Right atrium auricular region (tissue), 2 donors: Measurements from ENCODE around the gene PGM5. TPM values are rescaled to one million over a fixed set of nuclear protein-coding genes. Genes with fewer than 3 reads are reported as not detected.

Experiments used
- DNase-seq: peaks from one replicate; pipeline ENCODE4 v3.0.0-alpha.2; 2019; ENCODE audit warnings: low spot score
- H3K27ac ChIP-seq, 2 donors: fragments of 200-600 bp; sonication (generic); 1 replicate in 1 of 2; 2 replicates in 1 of 2; pipeline ENCODE4 v1.5.1; 2016 to 2019
- H3K27me3 ChIP-seq, 2 donors: fragments of 200-600 bp; sonication (generic); one replicate each; pipeline versions ENCODE4 v1.5.1 to v1.6.0; 2017 to 2019
- H3K36me3 ChIP-seq: fragments of 200-600 bp; sonication (generic); one replicate; pipeline ENCODE4 v1.5.1; 2016
- H3K4me1 ChIP-seq, 2 donors: fragments of 200-600 bp; sonication (generic); one replicate each; pipeline versions ENCODE4 v1.5.1 to v1.6.0; 2017 to 2019
- H3K4me3 ChIP-seq, 2 donors: fragments of 200-600 bp; sonication (generic); 1 replicate in 1 of 2; 2 replicates in 1 of 2; pipeline ENCODE4 v1.5.1; 2017 to 2019; ENCODE audit warnings: mild to moderate bottlenecking in 1 of 2, moderate library complexity in 1 of 2
- H3K9me3 ChIP-seq, 2 donors: fragments of 200-600 bp; sonication (generic); one replicate each; pipeline ENCODE4 v1.5.1; 2019
- CTCF ChIP-seq, 2 donors: fragments of 200-600 bp; sonication (generic); IDR thresholded peaks; one replicate each; pipeline ENCODE4 v1.5.1; 2019; ENCODE audit warnings: antibody characterized with exemption in 2 of 2
- total RNA-seq, 2 donors: library from RNA; depleted of rRNA; stranded (reverse); fragments of >200 nt; gene quantifications; one replicate each; pipeline ENCODE4 v1.1.0, GENCODE V29; 2016

The PGM5 gene
- total RNA-seq, 2 donors from 2014 or later: 274 to 281 TPM

- Histone ChIP-seq H3K9me3 (no peaks in the 10 kb centered on the region), H3K36me3 (peaks cover 50% of the 10 kb centered on the region), H3K4me1 (peaks cover 0 to 66% of the 10 kb centered on the region in 2 donors), H3K27me3 (no peaks in the 10 kb centered on the region), H3K4me3 (no peak overlapping the region), H3K27ac (peak overlapping the region; percentile 74 to 92)
- DNase-seq: no peak
- no peak for TF ChIP-seq CTCF (IDR thresholded peaks at IDR 0.05)
Observed at GRCh38 chr9:68500457-68501381, 144.3 kb downstream of the PGM5 start.

- Histone ChIP-seq H3K4me1 (peaks cover 0 to 66% of the 10 kb centered on the region in 2 donors), H3K27me3 (no peaks in the 10 kb centered on the region), H3K27ac (peak overlapping the region; percentile 74 to 92), H3K9me3 (no peaks in the 10 kb centered on the region), H3K4me3 (no peak overlapping the region), H3K36me3 (peaks cover 50% of the 10 kb centered on the region)
- no peak for TF ChIP-seq CTCF (IDR thresholded peaks at IDR 0.05)
- DNase-seq: no peak
Observed at GRCh38 chr9:68502279-68502678, 145.9 kb downstream of the PGM5 start.

GRCh38 chr9:68505681-68506409, 149.4 kb downstream of the PGM5 start:
- Histone ChIP-seq H3K27ac (peak overlapping the region; percentile 61 to 92), H3K4me3 (no peak overlapping the region), H3K4me1 (peaks cover 0 to 63% of the 10 kb centered on the region in 2 donors), H3K36me3 (peaks cover 42% of the 10 kb centered on the region), H3K9me3 (no peaks in the 10 kb centered on the region), H3K27me3 (no peaks in the 10 kb centered on the region)
- no peak for DNase-seq
- no peak for TF ChIP-seq CTCF (IDR thresholded peaks at IDR 0.05)

- H3K4me1 ChIP-seq: peaks cover 0 to 56% of the 10 kb centered on the region in 2 donors
- TF ChIP-seq CTCF (IDR thresholded peaks at IDR 0.05): no peak
- H3K4me3 ChIP-seq: no peak overlapping the region
- no peak for DNase-seq
- H3K9me3 ChIP-seq: no peaks in the 10 kb centered on the region
- no peaks in the 10 kb centered on the region for H3K27me3 ChIP-seq
- peaks cover 37% of the 10 kb centered on the region for H3K36me3 ChIP-seq
- peak overlapping the region; percentile 61 to 92 for H3K27ac ChIP-seq
Observed at GRCh38 chr9:68506551-68506950, 150.1 kb downstream of the PGM5 start.

- H3K27me3 ChIP-seq: no peaks in the 10 kb centered on the region
- peaks cover 0 to 49% of the 10 kb centered on the region in 2 donors for H3K4me1 ChIP-seq
- H3K4me3 ChIP-seq: no peak overlapping the region
- no peak for DNase-seq
- H3K27ac ChIP-seq: peak overlapping the region; percentile 61 to 92
- TF ChIP-seq CTCF (IDR thresholded peaks at IDR 0.05): peak; percentile 48 to 81
- peaks cover 32% of the 10 kb centered on the region for H3K36me3 ChIP-seq
- H3K9me3 ChIP-seq: no peaks in the 10 kb centered on the region
Observed at GRCh38 chr9:68507130-68507805, 150.9 kb downstream of the PGM5 start.
